GM12872 (cell line): Measurements from ENCODE around the gene GNGT2.

Experiments
- CTCF ChIP-seq: IDR thresholded peaks from 3 replicates; pipeline ENCODE4 v1.5.1; 2011; ENCODE audit warnings: low read depth, mild to moderate bottlenecking, low read length, moderate library complexity; ENCODE audit not compliant: insufficient read depth

The GNGT2 gene

GRCh38 chr17:49249292-49249794, 39.0 kb upstream of the GNGT2 start:
- TF ChIP-seq CTCF: no peak

- no peak for TF ChIP-seq CTCF
Observed at GRCh38 chr17:49247944-49248343, 37.6 kb upstream of the GNGT2 start.

GRCh38 chr17:49244839-49245238, 34.5 kb upstream of the GNGT2 start:
- no peak for TF ChIP-seq CTCF

- TF ChIP-seq CTCF: no peak
Observed at GRCh38 chr17:49242813-49243212, 32.4 kb upstream of the GNGT2 start.

- no peak for TF ChIP-seq CTCF
Observed at GRCh38 chr17:49241692-49242397, 31.5 kb upstream of the GNGT2 start.

- no peak for TF ChIP-seq CTCF
Observed at GRCh38 chr17:49241040-49241439, 30.7 kb upstream of the GNGT2 start.

GRCh38 chr17:49240619-49241018, 30.2 kb upstream of the GNGT2 start:
- TF ChIP-seq CTCF: no peak
